Right atrium auricular region (tissue), 2 donors: ENCODE data around the gene ADD1. TPM values are rescaled to one million over a fixed set of nuclear protein-coding genes. Genes with fewer than 3 reads are reported as not detected.

ENCODE experiments used
- DNase-seq: peaks from one replicate; pipeline ENCODE4 v3.0.0-alpha.2; 2019; ENCODE audit warnings: low spot score
- H3K27ac ChIP-seq, 2 donors: fragments of 200-600 bp; sonication (generic); 1 replicate in 1 of 2; 2 replicates in 1 of 2; pipeline ENCODE4 v1.5.1; 2016 to 2019
- H3K27me3 ChIP-seq, 2 donors: fragments of 200-600 bp; sonication (generic); one replicate each; pipeline versions ENCODE4 v1.5.1 to v1.6.0; 2017 to 2019
- H3K36me3 ChIP-seq: fragments of 200-600 bp; sonication (generic); one replicate; pipeline ENCODE4 v1.5.1; 2016
- H3K4me1 ChIP-seq, 2 donors: fragments of 200-600 bp; sonication (generic); one replicate each; pipeline versions ENCODE4 v1.5.1 to v1.6.0; 2017 to 2019
- H3K4me3 ChIP-seq, 2 donors: fragments of 200-600 bp; sonication (generic); 1 replicate in 1 of 2; 2 replicates in 1 of 2; pipeline ENCODE4 v1.5.1; 2017 to 2019; ENCODE audit warnings: mild to moderate bottlenecking in 1 of 2, moderate library complexity in 1 of 2
- H3K9me3 ChIP-seq, 2 donors: fragments of 200-600 bp; sonication (generic); one replicate each; pipeline ENCODE4 v1.5.1; 2019
- CTCF ChIP-seq, 2 donors: fragments of 200-600 bp; sonication (generic); IDR thresholded peaks; one replicate each; pipeline ENCODE4 v1.5.1; 2019; ENCODE audit warnings: antibody characterized with exemption in 2 of 2
- total RNA-seq, 2 donors: library from RNA; depleted of rRNA; stranded (reverse); fragments of >200 nt; gene quantifications; one replicate each; pipeline ENCODE4 v1.1.0, GENCODE V29; 2016

Gene ADD1
- total RNA-seq, 2 donors from 2014 or later: 171 to 196 TPM

DNA sequence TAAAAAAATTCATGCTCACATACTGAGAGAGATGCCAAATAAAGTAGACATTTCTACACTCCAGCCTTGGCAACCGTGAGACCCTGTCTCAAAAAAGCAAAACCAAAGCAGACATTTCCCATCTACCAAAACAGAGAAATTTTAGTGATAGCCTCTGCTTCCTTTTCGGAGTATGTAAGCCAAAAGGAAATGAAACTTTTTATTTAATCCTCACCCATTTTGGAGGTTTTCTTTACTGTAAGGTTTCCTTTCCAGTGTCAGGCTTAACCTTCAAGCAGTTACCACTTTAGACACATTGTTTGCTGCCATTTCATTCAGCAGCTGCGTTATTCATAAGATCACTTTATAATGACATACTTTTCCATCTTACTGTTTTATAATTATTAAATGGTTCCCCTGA, 15.9 kb downstream of the ADD1 start:
- TF ChIP-seq CTCF (IDR thresholded peaks at IDR 0.05): no peak
- Histone ChIP-seq H3K4me3 (no peak overlapping the region), H3K36me3 (no peaks in the 10 kb centered on the region), H3K27ac (peak overlapping the region; percentile 69 to 74), H3K4me1 (peaks cover 0 to 96% of the 10 kb centered on the region in 2 donors), H3K9me3 (no peaks in the 10 kb centered on the region), H3K27me3 (no peaks in the 10 kb centered on the region)
- DNase-seq: no peak

DNA sequence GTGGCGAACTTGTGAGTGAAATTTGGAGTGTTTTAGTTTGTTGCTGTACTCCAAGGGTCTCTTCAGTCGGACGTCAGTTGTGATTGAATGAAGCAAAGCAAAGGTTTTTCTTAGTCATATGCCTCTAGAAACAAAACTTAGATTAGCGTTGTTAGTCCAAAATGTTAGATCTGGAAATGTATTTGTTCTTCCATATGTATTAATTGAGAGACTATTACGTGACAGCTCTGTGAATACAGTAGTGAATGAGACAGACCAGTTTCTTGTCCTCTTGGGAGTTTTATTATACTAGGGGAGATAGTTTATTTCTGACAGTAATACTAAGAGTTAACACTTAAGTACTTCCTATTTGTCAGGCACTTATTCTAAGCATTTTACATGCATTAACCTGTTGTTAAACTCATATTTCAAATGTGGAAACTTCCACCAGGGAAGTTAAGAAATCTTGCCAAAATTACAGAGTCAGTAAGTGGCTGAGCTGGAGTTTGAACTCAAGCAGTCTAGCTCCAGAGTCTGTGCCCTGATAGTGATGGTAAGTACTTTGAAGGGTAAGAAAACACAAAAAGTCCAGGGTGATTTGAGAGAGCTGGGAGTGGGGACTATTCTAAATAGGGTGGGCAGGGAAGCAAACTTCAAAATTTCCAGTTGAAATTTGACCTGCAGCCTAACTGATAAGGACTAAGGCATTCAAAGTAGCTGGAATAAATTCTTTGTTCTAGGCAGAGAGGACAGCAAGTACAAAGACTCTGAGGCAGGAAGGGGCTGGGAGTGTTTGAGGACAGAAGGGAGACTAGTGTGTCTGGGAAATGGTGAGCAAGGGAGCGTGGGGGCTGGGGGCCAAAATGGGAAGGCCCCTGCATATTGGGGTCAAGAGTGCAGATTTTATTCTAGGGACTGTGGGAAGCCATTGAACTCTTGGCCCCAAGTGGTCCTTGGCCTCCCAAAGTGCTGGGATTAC, 17.0 kb downstream of the ADD1 start:
- no peak for TF ChIP-seq CTCF (IDR thresholded peaks at IDR 0.05)
- Histone ChIP-seq H3K27me3 (no peaks in the 10 kb centered on the region), H3K4me1 (peaks cover 0 to 96% of the 10 kb centered on the region in 2 donors), H3K27ac (peak overlapping the region; percentile 69 to 74), H3K36me3 (no peaks in the 10 kb centered on the region), H3K9me3 (no peaks in the 10 kb centered on the region), H3K4me3 (no peak overlapping the region)
- DNase-seq: peak; percentile 69

GRCh38 chr4:2861631-2862436, 18.2 kb downstream of the ADD1 start:
- Histone ChIP-seq H3K4me1 (peaks cover 0 to 98% of the 10 kb centered on the region in 2 donors), H3K36me3 (no peaks in the 10 kb centered on the region), H3K27ac (peak overlapping the region; percentile 69 to 74), H3K4me3 (no peak overlapping the region), H3K9me3 (no peaks in the 10 kb centered on the region), H3K27me3 (no peaks in the 10 kb centered on the region)
- TF ChIP-seq CTCF (IDR thresholded peaks at IDR 0.05): no peak
- DNase-seq: no peak

- Histone ChIP-seq H3K27ac (peak overlapping the region; percentile 69 to 74), H3K27me3 (no peaks in the 10 kb centered on the region), H3K4me3 (no peak overlapping the region), H3K4me1 (peaks cover 0 to 99% of the 10 kb centered on the region in 2 donors), H3K9me3 (no peaks in the 10 kb centered on the region), H3K36me3 (no peaks in the 10 kb centered on the region)
- TF ChIP-seq CTCF (IDR thresholded peaks at IDR 0.05): no peak
- no peak for DNase-seq
These were observed 18.9 kb downstream of the ADD1 start for GRCh38 chr4:2862528-2862927.

DNA sequence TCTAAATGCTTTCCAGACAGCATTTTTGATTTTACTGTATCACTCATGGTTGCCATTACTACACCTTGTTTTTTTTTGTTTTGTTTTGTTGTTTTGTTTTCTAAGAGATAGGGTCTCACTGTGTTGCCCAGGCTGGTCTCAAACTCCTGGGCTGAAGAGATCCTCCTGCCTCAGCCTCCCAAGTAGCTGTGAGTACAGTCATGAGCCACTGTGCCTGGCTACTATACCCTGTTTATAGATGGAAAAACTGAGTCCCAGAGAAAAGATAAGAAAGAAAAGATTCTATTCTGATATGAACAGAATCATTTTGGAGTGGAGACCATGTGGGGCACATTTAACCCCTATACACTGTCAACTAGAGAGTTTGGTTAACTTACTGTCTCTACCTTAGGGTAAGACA, 20.0 kb downstream of the ADD1 start:
- Histone ChIP-seq H3K27ac (peak overlapping the region; percentile 69 to 74), H3K9me3 (no peaks in the 10 kb centered on the region), H3K27me3 (no peaks in the 10 kb centered on the region), H3K36me3 (no peaks in the 10 kb centered on the region), H3K4me3 (no peak overlapping the region), H3K4me1 (peaks cover 0 to 99% of the 10 kb centered on the region in 2 donors)
- TF ChIP-seq CTCF (IDR thresholded peaks at IDR 0.05): no peak
- no peak for DNase-seq
